SK-MEL-5 (cell line): ENCODE measurements around the gene UCHL5. TPM values are rescaled to one million over a fixed set of nuclear protein-coding genes. Genes with fewer than 3 reads are reported as not detected.

Source experiments
- DNase-seq: peaks from one replicate; pipeline ENCODE4 v3.0.0-alpha.2; 2016; ENCODE audit warnings: low read depth, low spot score
- in situ Hi-C: cut with HindIII; loops from 2 replicates; pipeline ENCODE4 v1.10.0; 2016; ENCODE audit warnings: low sequenced_read_pairs, high pct_unique_total_duplicates, low pct_unique_long_range_greater_than_20kb
- polyA plus RNA-seq, 2 experiments: library from polyadenylated mRNA; depleted of rRNA; stranded (reverse); fragments of >200 nt; gene quantifications; 2 replicates each; pipeline ENCODE4 v1.2.3, GENCODE V29; 2015
- total RNA-seq: library from RNA; depleted of rRNA; stranded (reverse); fragments of >200 nt; shearing (Covaris generic); gene quantifications from 2 replicates; pipeline ENCODE4 v1.2.3, GENCODE V29; 2014; rRNA removed

The UCHL5 gene, protein sequence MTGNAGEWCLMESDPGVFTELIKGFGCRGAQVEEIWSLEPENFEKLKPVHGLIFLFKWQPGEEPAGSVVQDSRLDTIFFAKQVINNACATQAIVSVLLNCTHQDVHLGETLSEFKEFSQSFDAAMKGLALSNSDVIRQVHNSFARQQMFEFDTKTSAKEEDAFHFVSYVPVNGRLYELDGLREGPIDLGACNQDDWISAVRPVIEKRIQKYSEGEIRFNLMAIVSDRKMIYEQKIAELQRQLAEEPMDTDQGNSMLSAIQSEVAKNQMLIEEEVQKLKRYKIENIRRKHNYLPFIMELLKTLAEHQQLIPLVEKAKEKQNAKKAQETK
- total RNA-seq = 39.6 and 41.4 TPM in 2 replicates
- polyA plus RNA-seq (2015; cell fraction: cytosol; rRNA removed) = 58.7 and 60.9 TPM in 2 replicates
- polyA plus RNA-seq (2015; cell fraction: nucleus; rRNA removed) = 41.1 and 54.0 TPM in 2 replicates

DNA sequence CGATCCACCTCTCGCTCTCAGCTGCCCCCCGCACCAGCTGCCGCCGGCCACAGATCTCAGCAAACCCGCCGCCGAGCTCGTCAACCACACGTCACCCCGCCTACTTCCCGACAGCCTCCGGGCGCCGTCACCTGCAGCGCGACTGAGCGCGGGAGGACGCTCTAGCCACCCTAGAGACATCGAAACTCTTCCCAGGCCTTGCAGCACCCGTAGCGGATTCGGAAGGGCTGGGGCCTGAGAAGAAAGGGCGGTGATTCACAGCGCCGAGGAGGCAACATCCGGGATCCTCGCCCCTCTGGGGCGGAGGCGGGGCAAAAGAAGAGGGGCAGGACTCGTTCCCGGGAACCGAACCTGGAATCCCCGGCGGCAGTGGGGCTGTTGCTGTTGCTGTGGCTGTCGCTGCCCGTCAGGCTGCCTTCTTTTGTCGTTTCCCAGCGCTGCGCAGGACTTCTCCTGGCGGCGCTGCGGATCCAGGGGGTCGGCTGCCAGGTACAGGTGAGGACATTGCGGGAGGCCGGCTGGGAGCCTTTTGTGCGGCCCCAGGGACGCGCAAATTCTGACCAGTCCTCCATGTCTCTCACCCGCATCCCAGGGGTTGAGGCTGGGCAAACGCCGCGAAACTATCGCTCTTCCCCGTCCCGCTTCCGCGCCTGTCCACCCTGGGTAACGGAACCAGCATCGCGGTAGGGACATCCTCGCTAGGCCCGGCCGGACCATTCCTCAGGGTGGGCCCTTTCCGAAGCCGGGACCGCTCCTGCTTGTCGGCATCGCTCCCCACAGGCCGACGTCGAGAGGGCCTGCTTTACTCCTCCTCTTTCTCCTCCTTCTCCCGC lies at the start of gene UCHL5, which contains the start of gene RO60:
TSS of gene UCHL5 (minus strand) at position 79 of the 833 bp plus-strand sequence. CDS start 100 bp downstream, outside the sequence.
TSS of gene RO60 (plus strand) at position 331 of the 833 bp plus-strand sequence. CDS start 9,443 bp downstream, outside the sequence.
- in situ Hi-C loops = no loop called here

DNA sequence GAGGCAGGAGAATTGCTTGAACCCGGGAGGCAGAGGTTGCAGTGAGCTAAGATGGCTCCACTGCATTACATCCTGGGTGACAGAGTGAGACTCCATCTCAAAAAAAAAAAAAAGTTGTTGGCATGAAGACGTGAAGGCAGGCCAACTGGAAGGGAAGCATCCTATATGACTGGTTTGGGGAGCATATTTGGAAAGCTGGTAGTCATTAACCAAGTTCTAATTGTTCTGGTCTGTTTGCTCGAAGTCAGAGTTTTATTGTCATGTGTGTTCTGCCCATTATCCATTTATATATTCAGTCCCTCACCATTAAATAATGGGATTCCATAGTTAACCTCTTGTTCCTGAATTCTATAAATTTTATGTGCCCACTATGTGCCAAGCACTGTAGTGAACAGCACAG lies 49.3 kb upstream of the UCHL5 start:
- DNase-seq = no peak
- in situ Hi-C loops = no loop called here

More for the DNA sequence above, at the start of gene UCHL5, which contains the start of gene RO60:
- peak; percentile 98 for DNase-seq

DNA sequence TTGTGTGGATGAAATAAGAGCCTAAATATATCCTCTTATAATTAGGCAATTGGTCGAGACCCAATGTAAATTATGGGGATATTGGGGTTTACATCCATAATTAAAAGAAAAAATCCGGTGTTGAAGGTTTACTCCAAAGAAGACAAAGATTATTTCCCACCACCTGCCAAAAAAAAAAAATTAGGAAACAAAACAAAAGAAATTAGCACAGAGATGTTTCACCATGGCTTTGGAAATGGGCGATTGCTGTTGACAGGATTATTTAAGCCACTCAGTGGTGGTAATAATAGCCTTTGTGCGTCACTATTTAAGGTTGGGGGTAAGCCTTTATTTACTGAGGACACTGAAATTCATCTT lies 46.6 kb upstream of the UCHL5 start:
- in situ Hi-C loops = no loop called here

DNA sequence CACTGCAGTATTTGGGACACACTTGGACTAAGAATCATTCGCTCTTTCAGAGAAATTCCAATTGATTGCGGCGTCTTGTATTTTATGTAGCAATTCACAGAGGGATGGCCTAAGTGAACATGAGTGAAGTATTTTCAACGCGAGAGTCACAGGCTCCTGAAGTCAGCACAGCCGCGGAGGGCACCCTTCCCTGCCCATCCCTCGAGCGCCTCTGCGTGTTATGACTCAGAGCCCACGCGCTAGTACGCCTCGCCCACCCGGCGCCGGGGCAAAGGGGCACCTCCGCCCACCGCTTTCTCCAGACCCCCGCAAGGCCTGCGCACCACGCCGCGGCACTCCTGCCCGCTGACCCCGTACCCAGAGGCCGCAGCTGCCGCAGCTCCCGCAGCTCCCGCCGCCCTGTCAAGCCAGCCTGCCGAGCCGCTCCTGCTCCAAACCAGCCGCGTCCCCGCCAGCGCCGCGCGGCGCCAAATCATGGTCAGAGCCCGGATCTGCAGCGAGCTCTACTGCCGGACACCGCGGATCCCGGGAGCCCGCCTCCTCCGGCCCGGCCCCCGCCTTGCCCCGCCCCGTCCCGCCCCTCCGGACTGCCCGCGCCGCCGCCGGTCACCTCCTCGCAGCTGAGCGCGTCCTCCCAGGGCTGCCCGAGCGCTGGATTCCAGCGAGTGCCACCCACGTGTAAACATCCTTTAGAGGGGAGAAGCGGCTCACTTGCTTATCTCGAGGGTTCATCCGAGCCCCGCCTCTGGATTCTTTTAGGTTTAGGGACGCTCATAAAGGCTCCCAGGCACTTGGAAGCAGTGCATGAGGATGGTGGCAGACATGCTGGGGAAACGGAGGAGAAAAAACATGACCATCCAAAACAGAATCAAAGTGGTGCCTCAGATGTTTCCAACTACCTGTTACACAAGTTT lies 46.0 kb upstream of the UCHL5 start, which contains the start of gene GLRX2:
TSS of gene GLRX2 (minus strand) at position 508 of the 914 bp plus-strand sequence. CDS start at position 476, 32 bp downstream.
- in situ Hi-C loops = no loop called here

More for the DNA sequence above, 46.6 kb upstream of the UCHL5 start:
- no peak for DNase-seq

DNA sequence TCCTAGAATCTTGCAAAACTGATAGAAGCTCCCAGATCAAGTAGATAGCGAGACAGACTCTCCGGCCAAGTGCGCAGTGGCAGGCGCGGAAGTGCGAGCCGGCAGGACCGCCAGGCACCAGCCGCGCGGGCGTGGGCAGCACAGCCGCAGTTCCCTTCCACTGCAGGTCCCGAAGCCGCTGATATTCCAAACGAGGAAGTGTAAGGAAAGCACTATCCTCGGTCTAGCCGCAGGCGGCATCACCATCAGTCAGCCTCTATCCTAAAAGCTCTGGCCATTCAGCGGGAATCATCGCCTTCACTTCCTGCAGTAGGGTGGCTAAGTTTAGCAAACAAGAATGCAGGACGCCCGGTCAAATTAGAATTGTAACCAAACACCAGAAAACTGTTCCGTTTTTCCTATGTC lies 45.3 kb upstream of the UCHL5 start:
- in situ Hi-C loops = no loop called here
- DNase-seq = peak; percentile 60

More for the DNA sequence above, 46.0 kb upstream of the UCHL5 start, which contains the start of gene GLRX2:
- peak; percentile 85 for DNase-seq

DNA sequence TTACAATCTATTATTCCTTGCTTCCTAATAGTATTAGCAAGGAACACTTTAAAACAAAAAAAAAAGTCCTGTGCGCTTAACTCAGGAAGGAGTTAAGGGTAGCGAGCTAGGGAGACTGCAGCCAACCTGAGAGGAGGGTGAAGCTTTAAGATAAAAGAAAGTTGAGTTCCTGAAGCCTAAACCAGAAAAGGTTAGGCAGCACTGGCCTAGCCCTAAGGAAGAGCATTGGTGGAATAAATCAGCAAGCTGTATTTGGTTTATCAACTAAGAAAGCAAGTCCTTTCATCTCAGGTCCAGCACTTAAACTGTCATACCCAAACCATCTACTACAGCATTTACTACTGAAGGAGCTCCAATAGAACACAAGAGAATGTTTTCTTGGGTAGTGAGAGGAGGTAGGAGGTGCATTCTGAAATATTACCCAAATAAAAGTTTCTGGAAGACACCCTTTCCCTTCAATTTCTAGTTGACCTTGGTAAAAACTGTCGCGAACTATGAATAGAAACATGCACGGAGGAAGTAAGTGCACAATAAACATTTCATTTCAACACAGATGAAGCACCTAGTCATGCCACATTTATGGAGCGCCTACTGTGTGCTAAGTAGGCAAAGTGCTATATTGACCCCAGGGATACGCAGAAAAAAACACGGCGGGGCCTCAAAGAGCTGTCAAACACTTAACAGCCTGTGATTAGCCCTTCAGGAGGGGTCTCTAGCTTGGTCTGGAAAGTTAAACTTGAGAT lies 44.8 kb upstream of the UCHL5 start:
- no peak for DNase-seq
- in situ Hi-C loops = no loop called here

DNA sequence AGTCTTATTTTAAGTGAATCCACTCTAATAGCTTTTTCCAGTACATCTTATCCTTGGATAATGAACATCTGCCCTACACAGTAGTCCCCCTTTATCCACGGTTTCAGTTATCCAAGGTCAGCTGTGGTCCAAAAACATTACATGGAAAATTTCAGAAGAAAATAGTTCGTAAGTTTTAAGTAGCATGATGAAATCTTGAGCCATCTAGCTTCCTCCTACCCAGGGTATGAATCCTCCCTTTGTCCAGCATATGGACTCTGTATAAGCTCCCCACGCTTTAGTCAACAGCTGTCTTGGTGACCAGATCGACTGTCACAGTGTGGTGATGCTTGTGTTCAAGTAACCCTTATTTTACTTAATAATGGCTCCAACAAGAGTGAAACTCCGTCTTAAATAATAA lies 43.5 kb upstream of the UCHL5 start:
- peak; percentile 17 for DNase-seq
- in situ Hi-C loops = no loop called here

DNA sequence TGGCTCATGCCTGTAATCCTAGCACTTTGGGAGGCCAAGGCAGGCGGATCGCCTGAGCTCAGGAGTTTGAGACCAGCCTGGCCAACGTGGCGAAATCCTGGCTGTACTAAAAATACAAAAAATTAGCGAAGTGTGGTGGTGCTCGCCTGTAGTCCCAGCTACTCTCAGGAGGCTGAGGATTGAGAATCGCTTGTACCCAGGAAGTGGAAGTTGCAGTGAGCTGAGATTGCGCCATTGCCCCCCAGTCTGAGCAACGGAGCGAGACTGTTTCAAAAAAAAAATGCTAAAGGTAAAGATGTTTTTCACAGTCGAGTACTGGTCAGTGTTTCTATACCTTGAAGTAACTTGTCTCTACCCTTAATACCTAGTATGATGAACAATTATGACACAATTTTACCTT lies 35.0 kb upstream of the UCHL5 start:
- in situ Hi-C loops = no loop called here
- no peak for DNase-seq

DNA sequence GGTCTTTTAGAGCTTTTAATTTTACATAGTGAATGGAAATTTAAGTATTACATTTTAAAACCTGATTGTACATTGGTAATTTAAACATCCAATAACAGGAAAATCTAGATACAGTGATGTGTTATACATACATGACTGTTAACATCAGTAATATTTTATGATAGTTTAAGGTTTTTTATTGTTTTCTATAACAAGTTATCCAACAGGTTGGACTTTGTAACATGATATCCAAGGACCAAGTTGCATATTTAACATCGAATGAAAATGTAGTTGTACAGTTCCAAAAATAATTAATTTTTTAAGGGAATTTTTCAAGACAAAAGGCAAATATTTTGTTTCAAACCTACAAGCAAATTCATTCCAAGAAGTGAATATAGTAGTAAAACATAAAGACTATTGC lies 31.7 kb upstream of the UCHL5 start:
- in situ Hi-C loops = no loop called here

DNA sequence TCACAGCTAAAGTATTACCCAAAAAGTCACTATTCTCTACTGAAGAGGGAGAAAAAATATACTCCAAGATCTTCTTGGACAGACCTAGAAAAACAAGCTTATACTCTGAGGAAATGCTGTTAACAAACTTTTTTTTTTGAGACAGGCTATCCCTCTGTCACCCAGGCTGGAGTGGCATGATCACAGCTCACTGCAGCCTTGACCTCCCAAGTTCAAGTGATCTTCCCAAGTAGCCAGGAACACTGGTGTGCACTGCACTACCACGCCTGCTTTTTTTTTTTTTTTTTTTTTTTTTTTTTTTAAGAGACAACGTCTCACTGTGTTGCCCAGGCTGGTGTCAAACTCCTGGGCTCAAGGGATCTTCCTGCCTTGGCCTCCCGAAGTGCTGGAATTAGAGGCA lies 28.7 kb upstream of the UCHL5 start:
- DNase-seq = no peak
- in situ Hi-C loops = no loop called here

More for the DNA sequence above, 31.7 kb upstream of the UCHL5 start:
- DNase-seq = no peak

DNA sequence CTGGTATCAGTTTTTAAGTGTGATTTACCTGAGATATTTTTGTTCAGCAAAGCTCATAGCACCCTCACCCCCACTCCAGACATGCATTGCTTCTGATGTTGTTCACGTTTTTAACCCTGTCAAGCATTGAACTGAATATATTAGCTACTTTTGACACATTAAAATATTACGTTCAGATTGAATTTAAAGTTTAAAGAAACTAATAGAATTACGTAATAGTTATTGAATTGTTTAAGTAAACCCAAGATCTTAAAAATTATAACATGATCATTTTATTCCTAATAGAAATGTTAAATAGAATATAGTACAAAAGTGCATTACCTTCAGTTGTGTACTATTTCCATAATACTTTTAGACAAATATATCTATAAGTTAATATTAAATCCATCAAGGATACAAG lies 27.2 kb upstream of the UCHL5 start:
- in situ Hi-C loops = no loop called here

DNA sequence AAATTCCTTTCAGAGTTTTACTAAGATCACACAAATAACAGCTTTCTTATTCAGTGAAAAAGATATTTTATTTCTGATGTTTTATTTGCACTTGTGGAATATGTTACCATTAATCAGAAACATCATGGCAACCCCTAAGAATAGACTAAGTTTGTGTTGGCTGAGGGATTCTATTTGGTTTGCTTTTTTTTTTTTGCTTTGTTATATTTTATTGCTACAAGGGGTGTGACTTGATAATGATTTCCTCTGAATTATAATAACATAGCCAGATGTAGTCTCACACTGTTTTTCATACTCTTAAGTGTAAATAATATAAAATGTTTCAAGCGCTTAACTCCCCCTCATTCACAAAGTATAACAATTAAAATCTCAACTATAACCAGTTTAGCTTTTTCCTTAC lies 26.1 kb upstream of the UCHL5 start:
- no peak for DNase-seq
- in situ Hi-C loops = no loop called here

More for the DNA sequence above, 27.2 kb upstream of the UCHL5 start:
- no peak for DNase-seq

DNA sequence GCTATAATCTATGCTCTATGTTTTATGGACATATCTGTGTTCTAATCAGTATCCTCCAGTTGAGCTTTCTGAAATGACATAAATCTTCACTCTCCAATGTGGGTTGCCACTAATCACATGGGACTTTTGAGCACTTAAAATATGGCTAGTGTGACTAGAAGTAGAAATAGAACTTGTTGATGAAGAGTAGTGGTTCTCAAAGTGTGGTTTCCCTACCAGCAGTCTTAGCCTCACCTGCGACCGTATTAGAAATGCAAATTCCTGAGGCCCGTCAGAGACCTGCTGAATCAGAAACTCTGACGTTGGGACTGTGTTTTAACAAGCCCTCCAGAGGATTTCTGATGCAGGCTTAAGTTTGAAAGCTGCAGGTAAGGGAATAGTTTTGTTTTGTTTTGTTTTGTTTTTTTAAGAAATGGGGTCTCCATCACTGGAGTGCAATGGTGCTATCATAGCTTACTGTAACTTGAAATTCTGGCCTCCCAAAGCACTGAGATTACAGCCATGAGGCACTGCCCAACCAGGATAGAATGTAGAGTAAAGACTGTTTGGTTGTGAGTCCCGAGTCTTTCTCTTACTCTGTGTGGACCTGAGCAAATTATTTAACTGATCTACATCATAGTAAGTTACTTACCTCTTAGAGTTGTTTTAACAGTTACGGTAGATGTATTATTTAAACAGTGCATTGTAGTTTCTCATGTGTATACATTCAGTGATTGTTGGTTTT lies 24.4 kb upstream of the UCHL5 start:
- DNase-seq = no peak
- in situ Hi-C loops = no loop called here

DNA sequence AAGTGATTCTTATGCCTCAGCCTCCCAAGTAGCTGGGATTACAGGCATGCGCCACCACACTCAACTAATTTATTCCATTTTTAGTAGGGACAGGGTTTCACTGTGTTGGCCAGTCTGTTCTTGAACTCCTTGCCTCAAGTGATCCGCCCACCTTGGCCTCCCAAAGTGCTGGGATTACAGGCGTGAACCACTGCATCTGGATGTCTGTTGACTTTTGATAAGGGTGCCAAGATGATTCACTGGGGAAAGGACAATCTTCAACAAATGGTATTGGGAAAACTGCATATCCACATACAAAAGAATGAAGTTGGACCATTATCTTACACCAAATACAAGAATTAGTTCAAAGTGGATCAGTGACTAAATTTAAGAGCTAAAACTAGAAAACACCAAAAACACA lies 20.0 kb upstream of the UCHL5 start:
- DNase-seq = no peak
- in situ Hi-C loops = no loop called here

DNA sequence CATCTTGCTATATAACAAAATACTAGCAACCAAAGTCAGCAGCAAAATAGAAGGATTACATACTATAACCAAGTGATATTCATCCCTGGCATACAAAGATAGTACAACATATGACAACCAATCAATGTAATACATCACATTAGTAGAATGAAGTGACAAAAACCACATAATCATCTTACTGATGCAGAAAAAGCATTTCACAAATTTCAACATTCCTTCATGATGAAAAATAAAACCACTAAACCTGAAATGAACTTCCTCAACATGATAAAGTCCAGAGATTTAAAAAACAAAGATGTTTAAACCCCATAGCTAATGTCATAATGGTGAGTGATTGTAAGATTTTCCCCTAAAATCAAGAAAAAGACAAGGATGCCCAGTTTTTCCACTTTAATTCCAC lies 18.8 kb upstream of the UCHL5 start:
- DNase-seq = no peak
- in situ Hi-C loops = no loop called here

DNA sequence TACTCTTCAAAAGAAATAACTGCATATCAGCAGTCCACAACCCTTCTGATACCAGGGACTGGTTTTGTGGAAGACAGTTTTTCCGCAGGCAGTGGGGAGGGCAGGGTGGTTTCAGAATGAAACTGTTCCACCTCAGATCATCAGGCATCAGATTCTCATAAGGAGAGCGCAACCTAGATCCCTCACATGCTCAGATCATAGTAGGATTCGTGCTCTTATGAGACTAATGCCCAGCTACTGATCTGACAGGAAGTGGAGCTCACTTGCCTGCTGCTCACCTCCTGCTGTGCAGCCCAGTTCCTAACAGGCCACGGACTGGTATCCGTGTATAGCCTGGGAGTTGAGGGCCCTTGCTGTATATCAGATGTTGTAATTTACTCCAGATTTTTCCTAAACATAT lies 11.8 kb upstream of the UCHL5 start:
- DNase-seq = peak; percentile 59
- in situ Hi-C loops = no loop called here
